Measurements from ENCODE around the gene PPP1R12C.
"Not testable (repeated sequence)": the region's sequence is repeated elsewhere in the genome, so short reads cannot be mapped to it uniquely, and the experiment has no call there.

Gene PPP1R12C

DNA sequence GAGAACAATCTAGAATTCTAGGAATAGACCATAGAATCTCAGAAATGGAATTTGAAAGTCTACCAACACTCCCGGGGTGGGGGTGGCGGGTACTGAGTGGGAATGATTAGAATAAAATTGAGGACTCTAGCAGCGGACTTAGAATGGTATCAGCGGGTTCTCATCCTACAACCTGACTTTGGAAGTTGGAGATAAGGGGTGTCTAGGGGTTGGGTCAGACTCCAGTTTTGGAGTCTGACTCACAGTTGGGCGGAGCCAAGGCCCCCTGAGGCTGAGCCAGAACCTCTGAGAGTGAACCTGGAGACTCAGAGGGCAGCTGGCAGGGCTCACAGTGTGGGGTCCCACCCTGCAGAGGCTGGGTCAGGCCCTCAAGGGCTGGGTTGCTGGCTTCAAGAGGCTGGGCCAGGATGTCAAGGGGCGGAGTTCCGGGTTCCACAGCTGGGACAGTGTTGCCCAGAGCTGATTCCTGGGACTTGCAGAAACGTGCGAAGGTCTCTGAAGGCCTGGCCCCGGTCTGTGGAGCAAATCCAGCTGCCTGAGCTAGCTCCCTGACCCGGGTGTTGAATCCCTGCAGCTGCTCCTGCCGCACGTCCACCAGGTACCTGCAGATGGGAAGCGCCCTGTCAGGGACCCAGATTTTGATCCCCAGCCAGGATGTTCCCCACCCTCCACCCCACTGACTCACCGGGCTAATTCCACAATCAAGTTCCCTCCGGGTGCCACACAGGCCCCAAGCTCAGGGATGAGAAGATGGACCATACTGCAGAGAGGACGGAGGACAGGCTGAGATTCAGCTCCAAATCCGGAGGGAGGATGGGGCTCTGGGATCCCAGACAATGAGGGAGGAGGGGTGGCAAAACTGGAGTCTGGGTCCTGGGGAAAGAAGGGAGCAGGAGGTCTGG lies 41.7 kb upstream of the PPP1R12C start:
- no peak overlapping the region for H3K4me3 ChIP-seq (ENCODE audit: low read depth, low read length)

DNA sequence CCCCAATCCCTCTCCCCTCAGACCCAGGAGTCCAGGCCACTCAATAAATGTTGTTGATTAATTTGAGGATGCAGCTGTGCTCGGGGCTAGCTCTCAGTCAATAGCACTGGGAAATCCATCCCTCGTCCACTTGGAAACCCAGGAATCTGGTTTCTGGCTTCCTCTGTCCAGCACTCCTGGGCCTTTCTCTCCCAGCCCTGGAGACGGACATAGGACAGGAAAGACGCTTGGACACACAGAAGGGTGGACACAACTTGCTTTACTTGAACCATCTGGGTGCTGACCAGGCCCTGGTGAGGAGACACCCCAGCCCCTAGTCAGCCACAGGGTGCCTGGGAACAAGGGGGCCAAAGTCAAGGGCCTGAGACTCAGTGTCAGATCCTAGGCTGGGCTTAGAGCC lies 41.0 kb upstream of the PPP1R12C start:
- no peak overlapping the region for H3K4me3 ChIP-seq (ENCODE audit: low read depth, low read length)
- TF ChIP-seq, protein P1, sequence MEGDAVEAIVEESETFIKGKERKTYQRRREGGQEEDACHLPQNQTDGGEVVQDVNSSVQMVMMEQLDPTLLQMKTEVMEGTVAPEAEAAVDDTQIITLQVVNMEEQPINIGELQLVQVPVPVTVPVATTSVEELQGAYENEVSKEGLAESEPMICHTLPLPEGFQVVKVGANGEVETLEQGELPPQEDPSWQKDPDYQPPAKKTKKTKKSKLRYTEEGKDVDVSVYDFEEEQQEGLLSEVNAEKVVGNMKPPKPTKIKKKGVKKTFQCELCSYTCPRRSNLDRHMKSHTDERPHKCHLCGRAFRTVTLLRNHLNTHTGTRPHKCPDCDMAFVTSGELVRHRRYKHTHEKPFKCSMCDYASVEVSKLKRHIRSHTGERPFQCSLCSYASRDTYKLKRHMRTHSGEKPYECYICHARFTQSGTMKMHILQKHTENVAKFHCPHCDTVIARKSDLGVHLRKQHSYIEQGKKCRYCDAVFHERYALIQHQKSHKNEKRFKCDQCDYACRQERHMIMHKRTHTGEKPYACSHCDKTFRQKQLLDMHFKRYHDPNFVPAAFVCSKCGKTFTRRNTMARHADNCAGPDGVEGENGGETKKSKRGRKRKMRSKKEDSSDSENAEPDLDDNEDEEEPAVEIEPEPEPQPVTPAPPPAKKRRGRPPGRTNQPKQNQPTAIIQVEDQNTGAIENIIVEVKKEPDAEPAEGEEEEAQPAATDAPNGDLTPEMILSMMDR (conservative IDR thresholded peaks at IDR 0.05; ENCODE audit: low read depth, low read length) = no peak
- DNase-seq (ENCODE audit: low read depth) = no peak

More for the DNA sequence above, 41.7 kb upstream of the PPP1R12C start:
- TF ChIP-seq, protein P1 (conservative IDR thresholded peaks at IDR 0.05; ENCODE audit: low read depth, low read length) = no peak
- peak; percentile 41 for DNase-seq (ENCODE audit: low read depth)

DNA sequence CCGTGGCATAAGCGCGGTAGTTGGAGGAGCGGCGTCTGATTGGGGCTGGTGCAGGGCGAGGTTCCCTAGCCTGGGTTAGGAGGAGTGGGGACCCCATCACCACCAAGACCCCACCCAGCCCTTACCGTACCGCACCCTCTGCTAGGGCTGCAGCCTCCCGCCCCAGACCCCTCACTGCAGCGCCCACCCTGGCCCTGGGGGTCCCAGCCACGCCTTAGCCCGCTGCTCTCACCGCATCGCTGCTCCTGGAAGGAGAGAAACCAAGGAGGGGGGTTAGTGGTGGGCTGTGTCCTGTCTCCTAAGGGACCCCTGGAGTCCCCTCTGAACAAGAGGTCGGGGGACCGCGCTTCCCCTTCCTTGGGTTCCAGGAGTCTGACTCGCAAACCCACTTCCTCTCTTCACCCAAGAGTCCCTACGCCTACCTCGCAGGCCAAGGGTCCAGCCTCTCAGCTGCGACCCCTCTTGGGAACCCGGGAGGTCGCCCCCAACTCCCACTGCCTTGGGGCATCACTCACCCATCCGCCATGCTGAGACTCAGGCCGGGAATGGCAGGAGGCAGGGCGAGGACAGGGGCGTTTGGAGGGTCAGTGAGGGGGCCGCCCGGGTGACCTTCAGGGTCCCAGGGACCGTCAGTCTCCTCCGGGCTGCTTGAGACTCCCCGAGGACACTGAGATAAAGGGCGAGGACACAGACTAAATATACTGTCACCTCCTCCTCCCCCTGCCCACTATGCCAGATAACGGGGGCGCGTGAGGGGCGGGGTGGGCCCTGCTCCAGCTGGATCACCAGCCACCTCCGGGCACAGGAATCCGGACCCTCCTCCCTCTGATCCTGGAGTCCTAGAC lies 39.8 kb upstream of the PPP1R12C start, which contains the start of gene TNNI3:
Gene TNNI3, minus strand, starts transcription at position 669 of the 845 bp plus-strand sequence. Its CDS starts 143 bp downstream, at position 526.
- TF ChIP-seq, protein P1 (conservative IDR thresholded peaks at IDR 0.05; ENCODE audit: low read depth, low read length) = no peak
- H3K4me3 ChIP-seq (ENCODE audit: low read depth, low read length) = no peak within 1 kb of the TSS
- DNase-seq (ENCODE audit: low read depth) = no peak

DNA sequence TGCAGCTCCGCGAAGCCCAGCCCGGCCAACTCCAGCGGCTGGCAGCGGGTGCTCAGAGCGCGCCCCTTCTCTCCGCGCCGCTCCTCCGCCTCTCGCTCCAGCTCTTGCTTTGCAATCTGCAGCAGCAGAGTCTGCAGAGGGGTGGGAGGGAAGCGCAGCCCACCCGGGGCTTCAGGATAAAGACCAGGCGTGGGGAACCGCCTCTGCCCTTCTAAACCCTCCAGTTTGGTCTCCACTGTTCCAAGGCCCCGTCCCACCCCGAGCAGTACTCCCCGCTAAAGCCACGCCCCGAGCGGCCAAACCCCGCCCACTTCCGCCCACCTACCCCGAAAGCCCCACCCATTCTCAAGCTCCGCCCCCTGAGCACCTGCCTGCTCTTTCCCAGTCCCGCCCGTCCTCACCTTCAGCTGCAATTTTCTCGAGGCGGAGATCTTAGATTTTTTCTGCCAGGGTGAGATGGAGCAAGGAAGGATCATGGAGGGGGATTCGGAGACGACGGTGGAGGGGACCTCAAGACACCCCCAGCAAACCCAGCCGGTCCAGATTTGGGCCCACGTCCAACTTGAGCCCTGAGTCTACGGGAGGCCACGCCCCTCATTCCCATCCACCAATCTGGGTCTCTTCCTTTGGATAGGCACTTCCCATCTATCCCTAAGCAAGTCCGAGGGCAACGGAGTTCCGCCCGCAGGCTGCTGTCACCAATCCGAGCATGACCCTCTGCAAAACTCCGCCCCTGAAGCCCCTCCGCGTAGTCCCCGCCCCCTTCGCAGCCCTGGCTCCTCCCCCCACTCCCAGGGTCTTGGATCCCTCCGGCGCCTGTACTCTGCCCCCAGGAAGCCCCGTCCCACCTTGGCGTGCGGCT lies 39.0 kb upstream of the PPP1R12C start:
- DNase-seq (ENCODE audit: low read depth) = peak; percentile 41
- H3K4me3 ChIP-seq (ENCODE audit: low read depth, low read length) = no peak overlapping the region
- TF ChIP-seq, protein P1 (conservative IDR thresholded peaks at IDR 0.05; ENCODE audit: low read depth, low read length) = no peak

DNA sequence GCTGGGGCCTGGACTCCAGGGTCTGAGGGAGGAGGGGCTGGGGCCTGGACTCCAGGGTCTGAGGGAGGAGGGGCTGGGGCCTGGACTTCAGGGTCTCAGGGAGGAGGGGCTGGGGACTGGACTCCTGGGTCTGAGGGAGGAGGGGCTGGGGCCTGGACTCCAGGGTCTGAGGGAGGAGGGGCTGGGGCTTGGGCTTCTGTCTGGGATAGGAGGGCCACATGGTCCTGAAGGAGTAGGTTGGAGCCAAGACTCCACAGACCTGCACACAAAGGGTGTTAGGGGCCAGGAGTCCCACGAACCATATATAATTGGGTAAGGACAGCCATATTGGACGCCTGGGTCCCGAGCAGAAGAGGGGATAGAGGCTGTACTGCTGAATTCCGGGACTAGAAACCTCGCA lies 38.3 kb upstream of the PPP1R12C start:
- not testable (repeated sequence) for H3K4me3 ChIP-seq (ENCODE audit: low read depth, low read length); DNase-seq (ENCODE audit: low read depth)

DNA sequence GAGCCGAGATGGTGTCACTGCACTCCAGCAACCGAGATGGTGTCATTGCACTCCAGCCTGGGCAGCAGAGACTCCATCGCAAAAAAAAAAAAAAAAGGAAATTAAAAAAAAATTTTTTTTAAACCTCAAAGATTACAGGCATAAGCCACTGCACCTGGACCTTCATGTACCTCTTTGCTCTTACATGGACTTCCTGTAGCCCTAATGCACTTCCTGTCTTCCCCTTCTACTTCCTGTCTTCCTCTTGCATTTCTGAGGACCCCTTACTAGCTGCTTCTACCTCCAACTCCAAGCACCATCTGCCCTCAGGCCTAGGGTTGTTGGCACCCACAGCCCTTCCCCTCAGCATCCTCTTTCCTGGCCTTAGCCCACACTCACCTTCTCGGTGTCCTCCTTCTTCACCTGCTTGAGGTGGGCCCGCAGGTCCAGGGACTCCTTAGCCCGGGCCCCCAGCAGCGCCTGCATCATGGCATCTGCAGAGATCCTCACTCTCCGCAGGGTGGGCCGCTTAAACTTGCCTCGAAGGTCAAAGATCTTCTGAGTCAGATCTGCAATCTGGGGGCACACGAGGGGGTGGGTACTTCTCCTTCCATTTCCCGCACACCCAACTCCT lies 36.3 kb upstream of the PPP1R12C start:
- H3K4me3 ChIP-seq (ENCODE audit: low read depth, low read length) = no peak overlapping the region
- no peak for DNase-seq (ENCODE audit: low read depth)
- TF ChIP-seq, protein P1 (conservative IDR thresholded peaks at IDR 0.05; ENCODE audit: low read depth, low read length) = no peak

Measured in choroid plexus epithelial cell (primary cell).